ENCODE data around the gene AMDHD2.
"Not testable (repeated sequence)": the region's sequence is repeated elsewhere in the genome, so short reads cannot be mapped to it uniquely, and the experiment has no call there.

The AMDHD2 gene

GRCh38 chr16:2520097-2520783 is at the start of gene AMDHD2:
AMDHD2 (plus strand) TSS chr16:2520371; CDS start chr16:2520459, 88 bp downstream.
- peak; percentile 72 to 82 for DNase-seq (ENCODE audit: extremely low read depth in 1 of 2, low read depth in 1 of 2)

- DNase-seq (ENCODE audit: extremely low read depth in 1 of 2, low read depth in 1 of 2), result no peak
Observed at GRCh38 chr16:2470603-2471015, 49.6 kb upstream of the AMDHD2 start.

- DNase-seq (ENCODE audit: extremely low read depth in 1 of 2, low read depth in 1 of 2), result no peak
Observed at GRCh38 chr16:2471016-2471652, 49.0 kb upstream of the AMDHD2 start, which contains the start of gene NTN3. NTN3 (plus strand) TSS chr16:2471297; CDS start chr16:2471702, 405 bp downstream.

- DNase-seq (ENCODE audit: extremely low read depth in 1 of 2, low read depth in 1 of 2), result no peak
Observed at GRCh38 chr16:2471653-2472487, 48.3 kb upstream of the AMDHD2 start.

GRCh38 chr16:2472488-2472864 is 47.7 kb upstream of the AMDHD2 start:
- no peak for DNase-seq (ENCODE audit: extremely low read depth in 1 of 2, low read depth in 1 of 2)

- DNase-seq (ENCODE audit: extremely low read depth in 1 of 2, low read depth in 1 of 2), result no peak
Observed at GRCh38 chr16:2472885-2473445, 47.2 kb upstream of the AMDHD2 start.

- DNase-seq (ENCODE audit: extremely low read depth in 1 of 2, low read depth in 1 of 2), result no peak
Observed at GRCh38 chr16:2473446-2473926, 46.7 kb upstream of the AMDHD2 start.

- no peak for DNase-seq (ENCODE audit: extremely low read depth in 1 of 2, low read depth in 1 of 2)
Observed at GRCh38 chr16:2473999-2474876, 45.9 kb upstream of the AMDHD2 start.

GRCh38 chr16:2474877-2475412 is 45.2 kb upstream of the AMDHD2 start, which contains the start of gene TBC1D24:
TBC1D24 (plus strand) TSS chr16:2475127; CDS start chr16:2496149, 21,022 bp downstream.
- peak; percentile 71 to 77 for DNase-seq (ENCODE audit: extremely low read depth in 1 of 2, low read depth in 1 of 2)

- peak in 1 of 2 donors; percentile 45 for DNase-seq (ENCODE audit: extremely low read depth in 1 of 2, low read depth in 1 of 2)
Observed at GRCh38 chr16:2475413-2476344, 44.5 kb upstream of the AMDHD2 start.

- no peak for DNase-seq (ENCODE audit: extremely low read depth in 1 of 2, low read depth in 1 of 2)
Observed at GRCh38 chr16:2476345-2476720, 43.8 kb upstream of the AMDHD2 start.

- no peak for DNase-seq (ENCODE audit: extremely low read depth in 1 of 2, low read depth in 1 of 2)
Observed at GRCh38 chr16:2476741-2477140, 43.4 kb upstream of the AMDHD2 start.

GRCh38 chr16:2477327-2477726 is 42.8 kb upstream of the AMDHD2 start:
- no peak for DNase-seq (ENCODE audit: extremely low read depth in 1 of 2, low read depth in 1 of 2)

GRCh38 chr16:2478279-2478678 is 41.9 kb upstream of the AMDHD2 start:
- no peak for DNase-seq (ENCODE audit: extremely low read depth in 1 of 2, low read depth in 1 of 2)

- not testable (repeated sequence) for DNase-seq (ENCODE audit: extremely low read depth in 1 of 2, low read depth in 1 of 2)
Observed at GRCh38 chr16:2479996-2480395, 40.2 kb upstream of the AMDHD2 start.

- DNase-seq (ENCODE audit: extremely low read depth in 1 of 2, low read depth in 1 of 2), result no peak
Observed at GRCh38 chr16:2480948-2481347, 39.2 kb upstream of the AMDHD2 start.

GRCh38 chr16:2481676-2482075 is 38.5 kb upstream of the AMDHD2 start:
- DNase-seq (ENCODE audit: extremely low read depth in 1 of 2, low read depth in 1 of 2), result no peak

- DNase-seq (ENCODE audit: extremely low read depth in 1 of 2, low read depth in 1 of 2), result no peak
Observed at GRCh38 chr16:2482249-2482648, 37.9 kb upstream of the AMDHD2 start.
